HUDEP-2 (cell line): ENCODE results near the gene EFNA2.
"Not testable (repeated sequence)": the region's sequence is repeated elsewhere in the genome, so short reads cannot be mapped to it uniquely, and the experiment has no call there.

ENCODE experiments used
- DNase-seq, 76 experiments: peaks; one replicate each; lab custom pipeline; 2025; ENCODE audit not compliant: unreplicated experiment in 76 of 76; lab: John Stamatoyannopoulos, UW

EFNA2 gene

DNA sequence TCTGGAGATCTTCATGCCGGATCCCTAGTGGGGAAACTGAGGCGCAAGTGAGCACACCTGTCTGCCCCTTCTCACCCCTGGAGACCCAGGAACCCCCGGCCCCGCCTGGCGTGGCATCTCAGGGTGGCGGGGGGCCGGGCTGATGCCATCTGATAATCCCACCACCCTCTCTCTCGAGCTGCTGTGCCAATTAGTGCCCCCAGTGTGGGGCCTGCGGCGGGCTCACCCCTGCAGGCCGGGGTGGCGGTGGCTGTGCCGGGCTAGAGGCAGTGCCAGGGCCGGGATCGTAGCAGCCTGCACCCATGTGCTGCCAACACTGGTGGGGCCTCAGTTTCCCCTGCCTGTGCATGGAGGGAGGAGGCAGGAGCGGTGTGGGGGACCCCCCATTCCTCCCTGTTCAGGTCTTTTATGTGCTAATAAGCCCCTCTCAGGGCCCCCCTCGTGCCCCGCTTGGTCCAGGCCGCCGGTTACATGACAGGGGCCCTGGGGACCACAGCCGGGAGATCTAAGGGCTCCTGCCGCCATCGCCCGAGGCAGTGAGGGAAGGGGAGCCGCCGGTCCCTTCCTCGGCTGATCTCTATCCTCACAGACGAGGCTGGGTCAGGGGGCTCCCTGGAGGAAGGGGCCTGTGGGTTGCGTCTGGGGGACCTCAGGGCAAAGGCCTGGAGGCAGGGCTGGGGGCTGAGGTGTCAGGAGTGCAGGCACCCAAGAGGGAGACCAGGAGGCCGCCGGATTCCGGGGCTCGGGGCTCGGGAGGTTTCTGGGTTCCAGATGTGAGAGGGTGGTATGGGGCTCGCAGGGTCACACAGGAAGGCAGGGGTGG, 8.3 kb downstream of the EFNA2 start:
- DNase-seq = no peak

GRCh38 chr19:1294688-1295087, 9.0 kb downstream of the EFNA2 start:
- DNase-seq = no peak

GRCh38 chr19:1295169-1296012, 9.7 kb downstream of the EFNA2 start:
- DNase-seq = peak in 16 of 76 experiments; percentile 13 to 59 (median 27)

GRCh38 chr19:1296078-1296477, 10.4 kb downstream of the EFNA2 start:
- DNase-seq = no peak

DNA sequence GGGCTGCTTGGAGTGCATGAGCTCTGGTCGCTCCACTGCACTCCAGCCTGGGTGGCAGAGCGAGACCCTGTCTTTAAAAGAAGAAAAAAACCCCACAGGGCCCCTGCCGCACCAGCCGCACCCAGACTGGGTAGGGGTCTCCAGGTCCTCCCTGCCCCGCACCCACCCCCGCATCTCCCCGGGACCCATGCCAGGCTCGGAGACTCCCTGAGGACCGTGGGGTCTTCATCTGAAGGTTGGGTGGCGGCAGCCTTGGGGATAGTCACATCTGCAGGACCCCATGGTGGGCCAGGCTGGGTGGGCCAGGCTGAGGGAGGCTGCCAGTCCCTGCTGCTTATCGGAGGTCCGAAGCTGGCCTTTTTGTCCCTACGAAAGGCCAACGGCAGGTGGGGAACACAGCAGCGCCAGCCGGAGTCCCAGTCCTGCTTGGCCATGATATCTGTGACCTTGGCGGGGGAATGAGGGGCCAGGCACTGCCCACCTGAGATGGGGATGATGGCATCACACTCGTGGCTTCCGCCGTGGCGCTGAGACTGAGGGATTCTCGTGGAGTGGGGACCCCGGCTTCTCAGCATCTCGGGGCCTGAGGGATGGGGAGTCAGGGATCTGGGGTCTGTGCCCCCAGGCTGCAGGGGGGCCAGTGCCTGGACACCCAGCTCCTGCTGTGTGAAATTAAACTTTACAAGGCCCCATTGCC, 11.1 kb downstream of the EFNA2 start:
- no peak for DNase-seq

DNA sequence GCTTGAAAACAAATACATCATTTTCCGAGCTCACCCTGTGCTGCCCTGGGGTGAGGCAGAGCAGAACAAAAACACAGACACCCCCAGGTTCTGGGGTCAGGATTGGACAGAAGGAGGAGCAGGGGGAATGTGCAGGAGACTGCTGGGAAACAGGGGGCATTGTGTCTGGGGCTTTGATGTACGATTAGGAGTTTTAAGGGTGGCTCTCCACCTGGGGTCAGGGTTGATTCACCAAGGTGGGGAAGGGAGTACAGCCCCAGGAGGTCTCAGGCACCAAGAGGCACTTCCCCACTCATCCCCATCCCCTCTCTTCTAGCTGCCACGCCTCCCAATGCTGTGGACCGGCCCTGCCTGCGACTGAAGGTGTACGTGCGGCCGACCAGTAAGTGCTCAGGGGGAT, 12.6 kb downstream of the EFNA2 start:
- no peak for DNase-seq

GRCh38 chr19:1299801-1300200, 14.1 kb downstream of the EFNA2 start:
- no peak for DNase-seq

DNA sequence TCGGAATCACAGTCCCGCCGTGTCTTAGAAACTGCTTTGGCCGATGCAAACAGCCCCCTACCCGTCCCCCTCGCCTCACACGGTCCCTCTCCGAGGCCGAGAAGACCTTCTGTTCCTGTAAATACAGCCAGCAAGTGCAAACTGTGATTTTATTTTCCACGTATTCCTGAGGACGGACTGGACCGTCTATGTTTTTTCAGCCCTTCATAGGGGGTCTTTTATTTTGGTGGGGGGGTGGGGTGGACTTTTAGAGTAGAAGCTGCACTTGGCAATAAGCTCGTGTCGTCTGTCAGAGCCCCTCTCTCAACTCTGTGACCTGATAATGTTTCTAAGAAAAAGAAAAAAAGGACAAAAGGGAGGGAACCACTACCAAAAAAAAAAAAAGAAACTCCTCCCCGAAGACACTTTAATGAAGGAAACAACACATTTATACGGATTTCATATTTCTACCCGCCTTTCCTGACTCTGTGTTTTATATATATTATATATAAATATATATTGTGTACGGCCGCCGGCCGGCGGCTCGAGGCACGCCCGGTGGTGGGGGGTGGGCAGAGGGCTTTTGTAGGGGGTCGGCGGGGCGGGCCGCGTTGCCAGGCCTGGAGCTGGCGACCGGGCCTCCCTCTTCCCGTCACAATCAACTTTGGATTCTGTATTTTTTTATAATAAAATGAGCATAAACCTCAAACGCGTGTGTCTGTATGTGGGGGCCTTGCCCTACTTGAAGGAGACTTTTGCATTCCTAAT, 15.2 kb downstream of the EFNA2 start:
- DNase-seq = no peak

DNA sequence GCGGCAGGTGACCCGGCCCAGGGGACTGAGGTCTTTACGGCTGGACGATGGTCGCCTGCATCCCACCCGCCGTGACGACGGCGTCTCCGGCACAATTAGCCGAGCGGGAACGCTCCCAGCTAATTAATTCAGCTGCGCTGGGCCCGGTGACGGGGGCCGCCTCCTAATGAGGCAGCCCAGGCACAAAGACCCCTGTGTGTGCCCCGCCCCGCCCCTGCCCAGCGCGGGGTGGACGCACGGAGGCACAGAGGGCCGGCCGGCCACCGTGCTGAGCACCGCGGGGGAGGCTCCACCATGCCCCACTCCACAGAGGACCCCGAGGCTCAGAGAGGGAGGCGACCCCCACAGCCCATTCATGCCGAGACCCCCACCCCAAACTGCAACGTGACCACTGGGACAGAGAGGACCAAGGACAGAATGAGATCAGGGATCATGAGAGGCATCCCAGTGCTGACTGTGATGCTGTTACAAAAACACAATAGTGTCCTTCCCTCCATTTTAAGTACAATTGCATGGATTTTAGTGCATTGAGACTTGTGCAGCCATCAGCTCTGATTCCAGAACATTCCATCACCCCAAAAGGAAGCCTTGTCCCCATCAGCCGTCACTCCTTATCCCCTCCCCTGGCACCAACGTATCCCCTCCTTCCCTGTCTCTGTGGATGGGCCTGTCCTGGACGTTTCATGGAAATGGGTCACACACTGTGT, 17.0 kb downstream of the EFNA2 start:
- no peak for DNase-seq

GRCh38 chr19:1304197-1304924, 18.7 kb downstream of the EFNA2 start:
- DNase-seq = no peak

- not testable (repeated sequence) for DNase-seq
Observed at GRCh38 chr19:1305354-1305753, 19.7 kb downstream of the EFNA2 start.

DNA sequence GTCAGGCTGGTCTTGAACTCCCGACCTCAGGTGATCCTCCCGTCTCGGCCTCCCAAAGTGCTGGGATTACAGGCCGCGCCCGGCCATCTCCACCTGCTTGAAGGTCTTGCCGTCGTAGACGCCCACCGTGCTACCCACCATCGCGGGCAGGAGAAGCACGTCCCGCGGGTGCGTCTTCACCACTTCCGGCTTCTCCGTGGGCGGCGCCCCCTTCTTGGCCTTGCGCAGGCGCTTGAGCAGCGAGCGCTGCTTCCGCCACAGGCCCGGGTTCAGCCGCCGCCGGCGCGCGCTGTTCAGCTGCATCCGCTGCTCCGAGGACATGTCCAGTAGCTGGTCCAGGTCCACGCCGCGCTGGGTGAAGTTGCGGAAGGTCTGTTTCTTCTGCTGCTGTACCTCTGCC, 21.6 kb downstream of the EFNA2 start:
- DNase-seq = no peak

DNA sequence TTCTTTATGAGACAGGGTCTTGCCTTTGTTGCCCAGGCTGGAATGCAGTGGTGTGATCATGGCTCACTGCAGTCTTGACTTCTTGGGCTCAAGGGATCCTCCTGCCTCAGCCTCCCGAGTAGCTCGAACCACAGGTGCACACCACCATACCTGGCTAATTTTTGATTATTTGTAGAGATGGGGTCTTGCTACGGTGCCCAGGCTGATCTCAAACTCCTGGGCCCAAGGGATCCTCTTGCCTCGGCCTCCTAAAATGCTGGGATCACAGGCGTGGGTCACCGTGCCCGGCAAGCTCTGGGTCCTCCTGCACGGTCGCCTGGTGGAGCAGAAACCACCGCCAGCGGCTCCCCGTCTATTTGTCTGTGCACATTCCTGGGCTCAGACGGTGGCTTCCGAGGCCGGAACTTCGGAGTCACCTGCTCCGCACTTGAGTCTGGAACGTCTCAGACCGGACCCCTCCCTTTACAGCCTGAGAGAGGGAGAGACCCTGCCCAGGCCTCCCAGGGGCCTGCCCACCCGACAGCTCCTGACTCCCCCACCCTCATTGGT, 22.2 kb downstream of the EFNA2 start:
- no peak for DNase-seq

GRCh38 chr19:1308718-1309117, 23.0 kb downstream of the EFNA2 start:
- DNase-seq = no peak

- no peak for DNase-seq
Observed at GRCh38 chr19:1309977-1310852, 24.5 kb downstream of the EFNA2 start.

DNA sequence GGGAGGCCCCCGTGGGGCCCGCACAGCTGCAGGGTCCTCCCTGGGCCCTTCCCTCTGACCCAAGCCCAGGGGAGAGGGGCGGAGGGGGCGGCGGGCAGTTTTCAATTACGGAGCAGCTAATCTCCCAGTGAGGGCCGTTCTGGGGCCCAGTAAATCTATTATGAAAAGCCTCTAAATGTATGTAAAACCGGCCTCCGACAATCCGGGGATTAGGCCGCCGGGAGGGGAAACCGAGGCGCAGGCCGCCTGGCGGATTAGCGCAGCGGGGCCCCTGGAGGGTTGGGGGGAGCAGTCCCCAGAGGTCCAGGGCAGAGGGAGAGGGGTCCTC, 25.1 kb downstream of the EFNA2 start:
- DNase-seq = no peak

DNA sequence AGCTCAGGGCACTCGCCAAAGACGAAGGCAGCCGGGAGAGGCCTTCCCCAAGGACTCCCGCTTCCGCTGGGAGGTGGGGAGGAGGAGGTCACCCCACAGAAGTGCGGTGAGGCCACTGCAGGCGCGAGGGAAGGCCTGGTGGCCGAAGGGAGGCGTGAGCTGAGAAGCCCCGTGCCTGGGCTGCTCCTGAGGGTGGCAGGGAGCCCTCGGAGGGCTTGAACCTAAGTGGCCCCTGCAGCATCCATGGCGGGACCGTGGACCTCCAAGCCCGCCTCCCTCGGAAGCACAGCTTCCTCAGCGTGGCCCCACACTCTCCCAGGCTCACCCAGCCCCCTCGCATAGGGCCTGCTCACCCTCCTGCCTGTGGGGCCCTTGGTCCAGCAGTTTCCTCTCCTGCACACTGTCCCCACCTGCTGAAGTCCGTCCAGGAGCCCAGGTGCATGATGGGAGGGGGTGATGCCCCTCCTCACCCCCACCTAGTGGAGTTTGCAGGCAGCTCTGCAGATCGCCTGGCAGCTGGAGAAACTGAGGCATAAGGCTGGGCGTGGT, 25.9 kb downstream of the EFNA2 start:
- DNase-seq = no peak
